Panc1 (cell line): ENCODE data around the gene ADCY2.

Source experiments
- POLR2AphosphoS5 ChIP-seq: IDR thresholded peaks from 2 replicates; pipeline ENCODE4 v1.6.1; 2012; ENCODE audit warnings: mild to moderate bottlenecking, low read depth, low read length, moderate library complexity
- SIN3A ChIP-seq: IDR thresholded peaks from 2 replicates; pipeline ENCODE4 v1.6.1; 2012; ENCODE audit warnings: low read depth, mild to moderate bottlenecking, low read length, moderate library complexity, borderline replicate concordance; ENCODE audit not compliant: insufficient read depth
- TF ChIP-seq, protein P1 (sequence below): fragments of 450-650 bp; IDR thresholded peaks from 2 replicates; pipeline ENCODE4 v1.5.1; 2017; ENCODE audit warnings: mild to moderate bottlenecking
- TF ChIP-seq, protein P2 (sequence below), 2 experiments: IDR thresholded peaks; 2 replicates each; pipeline ENCODE4 v1.6.1; 2011 to 2012; ENCODE audit warnings: low read depth in 2 of 2, control low read depth in 1 of 2, low read length in 1 of 2, mild to moderate bottlenecking in 1 of 2, moderate library complexity in 1 of 2; ENCODE audit not compliant: insufficient read depth in 1 of 2

DNA sequence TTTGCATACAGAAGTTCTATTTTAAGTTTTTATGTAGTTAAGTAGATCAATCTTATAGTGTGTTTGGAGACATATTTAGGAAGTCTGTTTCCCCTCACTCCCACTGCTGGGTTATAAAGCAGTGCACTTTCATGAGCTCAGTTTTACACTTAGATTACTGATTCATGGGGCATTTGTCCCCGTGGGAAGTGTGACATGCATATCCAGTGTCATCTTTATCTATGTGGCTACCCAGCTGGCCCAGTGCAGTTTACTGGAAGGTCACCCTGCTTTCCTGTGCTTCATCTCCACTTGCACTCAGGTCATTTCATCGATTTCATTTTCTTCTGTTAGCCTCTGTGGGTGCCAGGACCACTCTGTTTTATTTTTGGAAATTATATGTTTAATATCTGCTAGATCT is 49.1 kb downstream of the ADCY2 start:
- TF ChIP-seq, protein P1, sequence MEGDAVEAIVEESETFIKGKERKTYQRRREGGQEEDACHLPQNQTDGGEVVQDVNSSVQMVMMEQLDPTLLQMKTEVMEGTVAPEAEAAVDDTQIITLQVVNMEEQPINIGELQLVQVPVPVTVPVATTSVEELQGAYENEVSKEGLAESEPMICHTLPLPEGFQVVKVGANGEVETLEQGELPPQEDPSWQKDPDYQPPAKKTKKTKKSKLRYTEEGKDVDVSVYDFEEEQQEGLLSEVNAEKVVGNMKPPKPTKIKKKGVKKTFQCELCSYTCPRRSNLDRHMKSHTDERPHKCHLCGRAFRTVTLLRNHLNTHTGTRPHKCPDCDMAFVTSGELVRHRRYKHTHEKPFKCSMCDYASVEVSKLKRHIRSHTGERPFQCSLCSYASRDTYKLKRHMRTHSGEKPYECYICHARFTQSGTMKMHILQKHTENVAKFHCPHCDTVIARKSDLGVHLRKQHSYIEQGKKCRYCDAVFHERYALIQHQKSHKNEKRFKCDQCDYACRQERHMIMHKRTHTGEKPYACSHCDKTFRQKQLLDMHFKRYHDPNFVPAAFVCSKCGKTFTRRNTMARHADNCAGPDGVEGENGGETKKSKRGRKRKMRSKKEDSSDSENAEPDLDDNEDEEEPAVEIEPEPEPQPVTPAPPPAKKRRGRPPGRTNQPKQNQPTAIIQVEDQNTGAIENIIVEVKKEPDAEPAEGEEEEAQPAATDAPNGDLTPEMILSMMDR = no peak
- TF ChIP-seq SIN3A (no peak), POLR2AphosphoS5 (no peak)
- TF ChIP-seq, protein P2, sequence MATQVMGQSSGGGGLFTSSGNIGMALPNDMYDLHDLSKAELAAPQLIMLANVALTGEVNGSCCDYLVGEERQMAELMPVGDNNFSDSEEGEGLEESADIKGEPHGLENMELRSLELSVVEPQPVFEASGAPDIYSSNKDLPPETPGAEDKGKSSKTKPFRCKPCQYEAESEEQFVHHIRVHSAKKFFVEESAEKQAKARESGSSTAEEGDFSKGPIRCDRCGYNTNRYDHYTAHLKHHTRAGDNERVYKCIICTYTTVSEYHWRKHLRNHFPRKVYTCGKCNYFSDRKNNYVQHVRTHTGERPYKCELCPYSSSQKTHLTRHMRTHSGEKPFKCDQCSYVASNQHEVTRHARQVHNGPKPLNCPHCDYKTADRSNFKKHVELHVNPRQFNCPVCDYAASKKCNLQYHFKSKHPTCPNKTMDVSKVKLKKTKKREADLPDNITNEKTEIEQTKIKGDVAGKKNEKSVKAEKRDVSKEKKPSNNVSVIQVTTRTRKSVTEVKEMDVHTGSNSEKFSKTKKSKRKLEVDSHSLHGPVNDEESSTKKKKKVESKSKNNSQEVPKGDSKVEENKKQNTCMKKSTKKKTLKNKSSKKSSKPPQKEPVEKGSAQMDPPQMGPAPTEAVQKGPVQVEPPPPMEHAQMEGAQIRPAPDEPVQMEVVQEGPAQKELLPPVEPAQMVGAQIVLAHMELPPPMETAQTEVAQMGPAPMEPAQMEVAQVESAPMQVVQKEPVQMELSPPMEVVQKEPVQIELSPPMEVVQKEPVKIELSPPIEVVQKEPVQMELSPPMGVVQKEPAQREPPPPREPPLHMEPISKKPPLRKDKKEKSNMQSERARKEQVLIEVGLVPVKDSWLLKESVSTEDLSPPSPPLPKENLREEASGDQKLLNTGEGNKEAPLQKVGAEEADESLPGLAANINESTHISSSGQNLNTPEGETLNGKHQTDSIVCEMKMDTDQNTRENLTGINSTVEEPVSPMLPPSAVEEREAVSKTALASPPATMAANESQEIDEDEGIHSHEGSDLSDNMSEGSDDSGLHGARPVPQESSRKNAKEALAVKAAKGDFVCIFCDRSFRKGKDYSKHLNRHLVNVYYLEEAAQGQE (IDR thresholded peaks at IDR 0.05; ENCODE audit: insufficient read depth in 1 of 2, low read depth in 2 of 2, low read length in 1 of 2) = no peak
